ENCODE data around the gene SHROOM3.

SHROOM3 gene

GRCh38 chr4:76781698-76782595, 346.9 kb downstream of the SHROOM3 start:
- DNase-seq (ENCODE audit: low spot score), result peak; percentile 86

DNA sequence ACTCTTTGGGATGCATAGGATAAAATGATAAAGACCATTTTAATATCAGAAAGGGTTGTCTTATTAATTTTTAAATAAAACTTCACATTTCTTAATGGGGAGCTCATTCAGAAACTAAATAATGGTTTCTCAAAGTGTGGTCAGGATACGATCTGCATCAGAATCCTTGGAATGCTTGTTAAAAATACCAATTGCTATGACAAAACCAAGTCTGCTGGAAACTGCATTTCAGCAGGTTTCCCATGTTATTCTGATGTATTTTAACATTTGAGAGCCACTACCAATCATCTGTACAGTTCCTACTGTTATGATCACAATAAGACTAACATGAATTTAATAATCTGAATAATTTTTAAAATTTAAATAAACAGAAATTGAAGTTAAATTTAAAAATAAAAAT, 347.8 kb downstream of the SHROOM3 start:
- DNase-seq (ENCODE audit: low spot score), result peak; percentile 52

DNA sequence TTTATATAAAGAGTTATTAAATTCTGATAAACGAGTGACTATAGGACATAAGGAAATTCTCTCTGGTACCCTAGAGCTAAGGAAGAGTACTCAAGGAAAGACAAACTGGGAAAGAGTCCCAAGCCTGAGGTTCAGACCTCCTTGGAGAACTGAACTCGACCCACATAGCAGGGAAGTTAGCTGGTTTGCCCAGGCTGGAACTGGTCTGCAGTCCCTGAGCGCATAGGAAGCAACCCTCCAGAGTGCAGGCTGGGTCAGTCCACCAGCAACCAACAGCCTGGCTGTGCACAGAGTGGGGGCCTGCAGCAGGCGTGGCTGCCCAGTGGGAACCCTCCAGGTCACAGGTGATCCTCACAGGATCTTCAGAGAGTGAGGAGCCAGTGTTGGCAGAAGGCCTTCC, 348.8 kb downstream of the SHROOM3 start:
- no peak for DNase-seq (ENCODE audit: low spot score)

GRCh38 chr4:76784237-76784636, 349.2 kb downstream of the SHROOM3 start:
- no peak for DNase-seq (ENCODE audit: low spot score)

- no peak for DNase-seq (ENCODE audit: low spot score)
These were observed 352.9 kb downstream of the SHROOM3 start for GRCh38 chr4:76787898-76788297.

DNA sequence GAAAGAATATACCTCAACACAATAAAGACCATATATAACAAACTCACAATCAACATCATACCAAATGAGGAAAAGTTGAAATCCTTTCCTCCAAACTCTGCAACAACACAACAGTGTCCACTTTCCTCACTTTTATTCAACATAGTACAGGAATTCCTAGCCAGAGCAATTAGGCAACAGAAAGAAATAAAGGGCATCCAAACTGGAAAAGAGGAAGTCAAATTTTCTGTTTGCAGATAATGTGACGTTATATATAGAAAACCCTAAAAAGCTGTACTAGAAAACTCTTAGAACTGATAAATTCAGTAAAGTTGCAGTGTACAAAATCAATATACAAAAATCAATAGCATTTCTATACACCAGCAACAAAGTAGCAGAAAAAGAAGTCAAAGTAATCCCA, 355.3 kb downstream of the SHROOM3 start:
- DNase-seq (ENCODE audit: low spot score), result no peak

- no peak for DNase-seq (ENCODE audit: low spot score)
These were observed 356.4 kb downstream of the SHROOM3 start for GRCh38 chr4:76791479-76791878.

DNA sequence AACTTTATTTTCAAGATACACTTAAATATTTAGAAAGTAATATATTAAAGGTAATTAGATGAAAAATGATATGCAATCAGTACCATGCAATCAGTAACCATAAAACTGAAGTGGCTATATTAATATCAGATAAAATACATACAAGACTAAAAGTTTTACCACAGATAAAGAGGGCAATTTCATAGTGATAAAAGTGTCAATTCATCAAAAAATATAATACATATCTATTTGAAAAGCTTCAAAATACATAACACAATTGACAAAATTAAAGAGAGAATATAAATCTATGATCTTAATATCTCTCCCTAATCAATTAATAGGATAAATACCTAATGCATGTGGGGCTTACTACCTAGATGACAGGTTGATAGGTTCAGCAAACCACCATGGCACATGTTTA, 357.4 kb downstream of the SHROOM3 start:
- DNase-seq (ENCODE audit: low spot score), result no peak

DNA sequence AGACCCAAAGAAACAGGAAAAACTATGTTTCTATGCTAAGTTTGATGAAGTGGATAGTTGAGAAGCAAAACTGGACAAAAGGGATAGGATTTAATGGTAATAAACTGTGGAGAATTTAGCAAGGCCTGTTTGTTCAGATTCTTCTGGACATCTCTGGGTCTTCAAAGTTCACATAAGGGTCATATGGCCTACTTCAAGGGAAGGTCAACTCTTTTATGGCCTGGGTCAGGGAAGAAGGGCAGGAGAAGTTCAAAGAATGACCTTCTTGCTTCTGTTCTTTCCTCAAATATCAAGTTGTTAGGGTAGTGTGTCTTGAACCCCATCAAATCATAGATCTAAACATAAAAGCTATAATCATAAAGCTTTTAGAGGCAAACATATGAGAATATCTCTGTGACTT, 360.2 kb downstream of the SHROOM3 start:
- DNase-seq (ENCODE audit: low spot score), result no peak

- DNase-seq (ENCODE audit: low spot score), result no peak
These were observed 364.1 kb downstream of the SHROOM3 start for GRCh38 chr4:76799140-76799539.

- DNase-seq (ENCODE audit: low spot score), result no peak
These were observed 364.7 kb downstream of the SHROOM3 start for GRCh38 chr4:76799718-76800117.

GRCh38 chr4:76800902-76801301, 365.9 kb downstream of the SHROOM3 start:
- no peak for DNase-seq (ENCODE audit: low spot score)

GRCh38 chr4:76801621-76802235, 366.7 kb downstream of the SHROOM3 start:
- DNase-seq (ENCODE audit: low spot score), result no peak

GRCh38 chr4:76802236-76803021, 367.4 kb downstream of the SHROOM3 start:
- no peak for DNase-seq (ENCODE audit: low spot score)

GRCh38 chr4:76803522-76803921, 368.5 kb downstream of the SHROOM3 start:
- DNase-seq (ENCODE audit: low spot score), result peak; percentile 49

- DNase-seq (ENCODE audit: low spot score), result no peak
These were observed 369.1 kb downstream of the SHROOM3 start for GRCh38 chr4:76804096-76804495.

GRCh38 chr4:76806346-76806745, 371.3 kb downstream of the SHROOM3 start:
- DNase-seq (ENCODE audit: low spot score), result no peak

GRCh38 chr4:76806757-76807156, 371.7 kb downstream of the SHROOM3 start:
- DNase-seq (ENCODE audit: low spot score), result no peak

DNA sequence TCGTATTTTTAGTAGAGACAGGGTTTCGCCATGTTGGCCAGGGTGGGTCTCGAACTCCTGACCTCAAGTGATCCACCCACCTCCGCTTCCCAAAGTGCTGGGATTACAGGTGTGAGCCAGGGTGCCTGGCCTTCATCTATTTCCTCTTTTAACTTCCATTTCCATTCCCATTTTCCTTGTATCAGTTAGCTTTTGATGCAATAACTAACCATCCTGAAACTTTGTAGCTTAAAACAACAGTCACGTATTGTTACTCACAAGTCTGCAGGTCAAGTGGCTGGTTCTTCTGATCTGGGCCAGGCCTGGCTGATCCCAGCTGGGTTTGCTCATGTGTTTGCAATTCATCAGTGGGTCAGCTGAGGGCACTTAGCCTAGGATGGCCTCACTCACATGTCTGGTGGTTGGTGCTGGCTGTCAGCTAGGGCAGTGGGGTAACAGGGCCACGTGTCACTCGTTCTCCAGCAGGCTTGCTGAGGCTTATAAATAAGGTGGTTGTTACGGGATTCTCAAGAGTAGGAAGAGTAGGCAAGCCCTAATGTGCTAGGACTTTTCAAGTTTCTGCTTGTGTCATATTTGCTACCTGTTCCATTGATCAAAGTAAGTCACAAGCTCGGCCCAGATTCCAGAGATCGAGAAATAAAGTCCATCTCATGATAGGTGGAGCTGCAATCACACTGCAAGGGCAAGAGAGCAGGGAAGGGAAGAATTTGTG, 374.7 kb downstream of the SHROOM3 start:
- no peak for DNase-seq (ENCODE audit: low spot score)

DNA sequence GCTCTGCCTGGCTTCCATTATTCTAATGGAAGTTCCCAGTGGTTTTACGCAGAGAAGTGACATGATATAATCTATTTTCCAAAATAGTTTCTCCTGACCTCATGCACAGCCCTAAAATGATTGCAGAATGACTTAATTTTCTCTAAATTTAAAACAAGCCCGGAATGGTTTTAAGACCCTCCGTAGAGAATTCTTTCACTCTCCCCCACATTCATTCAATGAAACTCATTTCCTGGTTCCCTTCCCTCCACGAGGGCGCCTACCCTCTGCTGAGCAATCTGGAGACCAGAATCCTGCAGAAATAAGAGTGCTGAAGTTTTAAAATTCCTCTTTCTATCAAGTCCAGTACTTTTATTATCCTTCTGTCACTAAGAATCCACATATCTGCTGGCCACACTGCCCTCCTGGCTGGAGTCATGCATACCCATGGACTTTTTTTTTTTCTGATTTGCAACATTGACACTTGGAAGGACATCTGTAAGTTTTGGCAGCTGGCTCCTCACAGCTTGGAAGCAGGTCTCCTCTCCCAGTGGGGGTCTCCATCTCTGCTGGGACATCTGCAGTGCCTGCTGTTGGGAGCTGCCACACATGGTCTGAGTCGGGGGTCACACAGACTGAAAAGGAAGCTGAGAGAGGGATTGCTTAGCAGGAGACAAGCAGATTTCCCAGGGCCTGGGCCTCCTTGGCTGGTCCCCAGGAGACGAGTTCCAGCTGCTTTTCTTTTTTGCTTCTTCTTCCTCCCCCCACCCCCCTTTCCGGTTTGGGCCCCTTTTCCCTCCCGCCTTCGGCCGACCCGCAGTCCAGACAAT, 376.8 kb downstream of the SHROOM3 start:
- no peak for DNase-seq (ENCODE audit: low spot score)

DNA sequence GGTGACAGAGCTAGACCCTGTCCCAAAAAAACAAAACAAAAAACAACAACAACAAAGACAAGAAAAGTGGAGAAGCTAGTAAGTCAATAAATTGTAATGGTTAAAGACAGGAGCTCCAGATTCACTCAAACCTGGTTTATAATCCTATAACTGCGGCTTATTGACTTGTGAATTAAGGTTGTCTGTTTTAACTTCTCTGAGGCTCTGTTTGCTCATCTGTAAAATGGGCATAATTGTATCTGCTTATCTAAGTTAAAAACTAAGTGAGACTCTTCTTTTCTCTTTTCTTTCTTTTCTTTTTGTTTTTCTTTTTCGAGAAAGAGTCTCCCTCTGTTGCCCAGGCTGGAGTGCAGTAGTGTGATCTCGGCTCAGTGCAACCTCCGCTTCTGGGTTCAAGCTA, 378.0 kb downstream of the SHROOM3 start:
- no peak for DNase-seq (ENCODE audit: low spot score)

All from LoVo (cell line).